H9 (cell line): ENCODE results near the gene FOXJ3. TPM values are rescaled to one million over a fixed set of nuclear protein-coding genes. Genes with fewer than 3 reads are reported as not detected.
A peak's percentile ranks its signal among the peaks of the same experiment; 100 is the strongest.

Source experiments
- DNase-seq: peaks from one replicate; pipeline ENCODE4 v3.0.0-alpha.2; 2017
- H2AFZ ChIP-seq: one replicate; pipeline ENCODE4 v1.6.1; 2013; ENCODE audit warnings: mild to moderate bottlenecking, low read length, control low read depth, moderate library complexity
- H2AK5ac ChIP-seq: 2 replicates; pipeline ENCODE4 v1.6.1; 2013; ENCODE audit warnings: low read length, control low read depth, mixed read lengths; ENCODE audit not compliant: insufficient read length
- H2BK120ac ChIP-seq: one replicate; pipeline ENCODE4 v1.6.1; 2013; ENCODE audit warnings: low read depth, mild to moderate bottlenecking, low read length, control low read depth, inconsistent platforms; ENCODE audit not compliant: poor library complexity, severe bottlenecking
- H2BK12ac ChIP-seq: 2 replicates; pipeline ENCODE4 v1.6.1; 2013; ENCODE audit warnings: low read length, control low read depth, mixed read lengths, low read depth; ENCODE audit not compliant: insufficient read length
- H2BK15ac ChIP-seq: 2 replicates; pipeline ENCODE4 v1.6.1; 2013; ENCODE audit warnings: low read depth, low read length, control low read depth
- H2BK20ac ChIP-seq: one replicate; pipeline ENCODE4 v1.6.1; 2013; ENCODE audit warnings: low read depth, mild to moderate bottlenecking, low read length, control low read depth, inconsistent platforms; ENCODE audit not compliant: poor library complexity, severe bottlenecking
- H2BK5ac ChIP-seq: 2 replicates; pipeline ENCODE4 v1.6.1; 2013; ENCODE audit warnings: low read length, control low read depth, mixed read lengths; ENCODE audit not compliant: insufficient read length
- H3K14ac ChIP-seq: 2 replicates; pipeline ENCODE4 v1.6.1; 2013; ENCODE audit warnings: low read length, control low read depth; ENCODE audit not compliant: insufficient read depth
- H3K18ac ChIP-seq: 2 replicates; pipeline ENCODE4 v1.6.1; 2013; ENCODE audit warnings: low read depth, mild to moderate bottlenecking, mixed read lengths, low read length, control low read depth; ENCODE audit not compliant: insufficient read length
- H3K23ac ChIP-seq: 2 replicates; pipeline ENCODE4 v1.6.1; 2013; ENCODE audit warnings: low read length, control low read depth, mixed read lengths, low read depth; ENCODE audit not compliant: insufficient read length
- H3K23me2 ChIP-seq: 2 replicates; pipeline ENCODE4 v1.6.1; 2013; ENCODE audit warnings: low read depth, mild to moderate bottlenecking, mixed read lengths, low read length, control low read depth; ENCODE audit not compliant: insufficient read length, poor library complexity, severe bottlenecking
- H3K27ac ChIP-seq: 2 replicates; pipeline ENCODE4 v1.5.1; 2013; ENCODE audit warnings: low read length, control low read depth, mixed read lengths, low read depth; ENCODE audit not compliant: insufficient read length
- H3K27me3 ChIP-seq: 2 replicates; pipeline ENCODE4 v1.6.1; 2013; ENCODE audit warnings: low read length, control low read depth, inconsistent platforms; ENCODE audit not compliant: insufficient read depth
- H3K4ac ChIP-seq: 2 replicates; pipeline ENCODE4 v1.6.1; 2013; ENCODE audit warnings: low read depth, mild to moderate bottlenecking, control low read depth, inconsistent platforms, low read length, moderate library complexity
- H3K4me1 ChIP-seq: 2 replicates; pipeline ENCODE4 v1.6.1; 2013; ENCODE audit warnings: low read length, control low read depth, inconsistent platforms; ENCODE audit not compliant: insufficient read depth
- H3K4me2 ChIP-seq: 2 replicates; pipeline ENCODE4 v1.6.1; 2013; ENCODE audit warnings: low read length, control low read depth, mixed read lengths; ENCODE audit not compliant: insufficient read length, insufficient read depth
- H3K56ac ChIP-seq: 2 replicates; pipeline ENCODE4 v1.6.1; 2013; ENCODE audit warnings: low read depth, mild to moderate bottlenecking, mixed read lengths, low read length, control low read depth; ENCODE audit not compliant: insufficient read length
- H3K79me1 ChIP-seq: 2 replicates; pipeline ENCODE4 v1.6.1; 2013; ENCODE audit warnings: low read depth, mild to moderate bottlenecking, moderate library complexity, low read length, control low read depth, inconsistent platforms; ENCODE audit not compliant: insufficient read depth, poor library complexity, severe bottlenecking
- H3K79me2 ChIP-seq: 2 replicates; pipeline ENCODE4 v1.6.1; 2013; ENCODE audit warnings: low read length, control low read depth, inconsistent platforms; ENCODE audit not compliant: insufficient read depth
- H3K9ac ChIP-seq: 2 replicates; pipeline ENCODE4 v1.6.1; 2013; ENCODE audit warnings: low read length, control low read depth, mixed read lengths; ENCODE audit not compliant: insufficient read length; ENCODE audit errors: extremely low read depth
- H3K9me3 ChIP-seq: one replicate; pipeline ENCODE4 v1.6.1; 2013; ENCODE audit warnings: low read depth, low read length, inconsistent platforms; ENCODE audit not compliant: control insufficient read depth
- H3T11ph ChIP-seq: one replicate; pipeline ENCODE4 v1.6.1; 2013; ENCODE audit warnings: mild to moderate bottlenecking, low read length, control low read depth, inconsistent platforms
- H4K20me1 ChIP-seq: one replicate; pipeline ENCODE4 v1.6.1; 2013; ENCODE audit not compliant: control insufficient read depth, insufficient read length, insufficient read depth
- H4K5ac ChIP-seq: 2 replicates; pipeline ENCODE4 v1.6.1; 2013; ENCODE audit warnings: low read depth, mild to moderate bottlenecking, mixed read lengths, low read length, control low read depth; ENCODE audit not compliant: insufficient read length
- H4K8ac ChIP-seq: replicated peaks from 2 replicates; pipeline ENCODE4 v1.6.1; 2013; ENCODE audit warnings: low read length, control low read depth, mixed read lengths, low read depth; ENCODE audit not compliant: insufficient read length
- H4K91ac ChIP-seq: 2 replicates; pipeline ENCODE4 v1.6.1; 2013; ENCODE audit warnings: low read depth, mild to moderate bottlenecking, moderate library complexity, mixed read lengths, low read length, control low read depth; ENCODE audit not compliant: insufficient read length
- H3K27ac Mint-ChIP-seq, 3 experiments: 2 replicates in 2 of 3; 3 replicates in 1 of 3; pipeline ENCODE4 v1.8.0; 2020 to 2021; ENCODE audit warnings: mixed read lengths in 3 of 3, mild to moderate bottlenecking in 1 of 3, moderate library complexity in 1 of 3
- H3K27me3 Mint-ChIP-seq: 2 replicates; pipeline ENCODE4 v1.8.0; 2021; ENCODE audit warnings: low read depth, mild to moderate bottlenecking, moderate library complexity, mixed read lengths
- H3K36me3 Mint-ChIP-seq, 3 experiments: 2 replicates in 2 of 3; 3 replicates in 1 of 3; pipeline ENCODE4 v1.8.0; 2020 to 2021; ENCODE audit warnings: low read depth in 3 of 3, mixed read lengths in 3 of 3; ENCODE audit not compliant: insufficient read depth in 1 of 3
- H3K4me1 Mint-ChIP-seq, 2 experiments: 2 replicates each; pipeline ENCODE4 v1.8.0; 2020; ENCODE audit warnings: mixed read lengths in 2 of 2
- H3K4me3 Mint-ChIP-seq, 2 experiments: 2 replicates in 1 of 2; 3 replicates in 1 of 2; pipeline ENCODE4 v1.8.0; 2020 to 2021; ENCODE audit warnings: mild to moderate bottlenecking in 2 of 2, mixed read lengths in 2 of 2, moderate library complexity in 1 of 2
- H3K9me3 Mint-ChIP-seq, 2 experiments: 2 replicates in 1 of 2; 3 replicates in 1 of 2; pipeline ENCODE4 v1.8.0; 2020; ENCODE audit warnings: mild to moderate bottlenecking in 2 of 2, mixed read lengths in 2 of 2, moderate library complexity in 1 of 2
- WGBS: extraction: QIAGEN DNeasy Blood & Tissue Kit; methylation state at CpG from one replicate; pipeline ENCODE4 v1.1.7; 2013; ENCODE audit warnings: missing lambda C conversion rate, low lambda C conversion rate, mixed read lengths; ENCODE audit not compliant: insufficient read length; ENCODE audit errors: extremely low coverage; 5-methylcytosine and 5-hydroxymethylcytosine counted together
- total RNA-seq: library from RNA; stranded (reverse); gene quantifications from 2 replicates; pipeline ENCODE4 v1.2.1, GENCODE V29; 2021
- TF ChIP-seq, protein P1 (sequence below): fragments of 200-600 bp; sonication (generic); conservative IDR thresholded peaks from 3 replicates; pipeline ENCODE4 v1.8.0; 2021; ENCODE audit warnings: antibody characterized with exemption, mild to moderate bottlenecking

The FOXJ3 gene
- total RNA-seq, 1 experiment from 2014 or later, result 49.9 TPM

DNA sequence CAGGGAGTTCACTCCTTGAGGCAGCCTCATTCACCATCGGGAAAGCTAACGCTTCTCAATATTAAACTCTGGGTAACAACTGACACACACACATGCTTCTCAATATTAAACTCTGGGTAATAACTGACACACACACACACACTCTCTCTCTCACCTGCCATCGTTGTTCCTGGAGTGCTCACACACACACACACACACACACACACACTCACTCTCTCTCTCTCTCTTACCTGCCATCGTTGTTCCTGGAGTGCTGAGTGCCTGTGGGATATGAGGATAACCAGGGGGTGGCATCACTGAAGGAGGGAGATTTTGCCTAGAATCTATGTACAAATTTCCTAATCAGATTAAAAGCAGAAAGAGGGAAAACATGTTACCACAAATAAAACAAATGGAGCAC is 153.3 kb downstream of the FOXJ3 start:
- no CpG with 5 or more reads among the region's 4 CpGs for WGBS

More for the DNA sequence above, 153.3 kb downstream of the FOXJ3 start:
- H3K4me3 Mint-ChIP-seq, result no peak overlapping the region
- no peaks in the 10 kb centered on the region for H3K9me3 Mint-ChIP-seq
- H3K23me2 ChIP-seq, result no peaks in the 10 kb centered on the region
- no peak overlapping the region for H3K23ac ChIP-seq
- no peaks in the 10 kb centered on the region for H3K27me3 Mint-ChIP-seq
- H3K27me3 ChIP-seq, result no peaks in the 10 kb centered on the region
- H3K18ac ChIP-seq, result no peak overlapping the region
- no peak overlapping the region for H2BK12ac ChIP-seq
- no peak overlapping the region for H2AK5ac ChIP-seq
- H3K27ac ChIP-seq, result no peak overlapping the region
- H3K9me3 ChIP-seq, result no peaks in the 10 kb centered on the region
- H2BK120ac ChIP-seq, result no peak overlapping the region
- peaks cover 5 to 42% (median 9%) of the 10 kb centered on the region in 3 experiments; a peak in 5 of 7 replicates for H3K36me3 Mint-ChIP-seq
- no peaks in the 10 kb centered on the region for H3K79me2 ChIP-seq
- TF ChIP-seq, protein P1, sequence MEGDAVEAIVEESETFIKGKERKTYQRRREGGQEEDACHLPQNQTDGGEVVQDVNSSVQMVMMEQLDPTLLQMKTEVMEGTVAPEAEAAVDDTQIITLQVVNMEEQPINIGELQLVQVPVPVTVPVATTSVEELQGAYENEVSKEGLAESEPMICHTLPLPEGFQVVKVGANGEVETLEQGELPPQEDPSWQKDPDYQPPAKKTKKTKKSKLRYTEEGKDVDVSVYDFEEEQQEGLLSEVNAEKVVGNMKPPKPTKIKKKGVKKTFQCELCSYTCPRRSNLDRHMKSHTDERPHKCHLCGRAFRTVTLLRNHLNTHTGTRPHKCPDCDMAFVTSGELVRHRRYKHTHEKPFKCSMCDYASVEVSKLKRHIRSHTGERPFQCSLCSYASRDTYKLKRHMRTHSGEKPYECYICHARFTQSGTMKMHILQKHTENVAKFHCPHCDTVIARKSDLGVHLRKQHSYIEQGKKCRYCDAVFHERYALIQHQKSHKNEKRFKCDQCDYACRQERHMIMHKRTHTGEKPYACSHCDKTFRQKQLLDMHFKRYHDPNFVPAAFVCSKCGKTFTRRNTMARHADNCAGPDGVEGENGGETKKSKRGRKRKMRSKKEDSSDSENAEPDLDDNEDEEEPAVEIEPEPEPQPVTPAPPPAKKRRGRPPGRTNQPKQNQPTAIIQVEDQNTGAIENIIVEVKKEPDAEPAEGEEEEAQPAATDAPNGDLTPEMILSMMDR, result no peak
- H3K14ac ChIP-seq, result no peak overlapping the region
- no peak for DNase-seq
- H3K56ac ChIP-seq, result no peak overlapping the region
- no peaks in the 10 kb centered on the region for H3K4me1 ChIP-seq
- H2BK20ac ChIP-seq, result no peak overlapping the region
- H3K4me1 Mint-ChIP-seq, result peaks cover 4 to 5% of the 10 kb centered on the region in 2 experiments
- no peak overlapping the region for H3T11ph ChIP-seq
- no peaks in the 10 kb centered on the region for H3K79me1 ChIP-seq
- peak overlapping the region in 2 of 3 experiments; percentile 2 to 12; a peak in 3 of 7 replicates for H3K27ac Mint-ChIP-seq
- H4K20me1 ChIP-seq, result no peaks in the 10 kb centered on the region
- H4K5ac ChIP-seq, result no peak overlapping the region
- H4K8ac ChIP-seq, result no peak overlapping the region
- H3K4ac ChIP-seq, result no peak overlapping the region
- no peak overlapping the region for H2BK5ac ChIP-seq
- H3K9ac ChIP-seq, result no peak overlapping the region
- no peak overlapping the region for H2BK15ac ChIP-seq
- no peak overlapping the region for H3K4me2 ChIP-seq
- no peak overlapping the region for H2AFZ ChIP-seq
- H4K91ac ChIP-seq, result no peak overlapping the region
